ENCODE measurements around the gene SERPINB1.

GRCh38 chr6:2783188-2783963 lies 58.3 kb downstream of the SERPINB1 start:
- no peak for TF ChIP-seq FOXP2 (optimal IDR thresholded peaks at IDR 0.05; ENCODE audit: control extremely low read depth, extremely low read length, insufficient read depth)
- no peak for TF ChIP-seq EZH2 (IDR thresholded peaks at IDR 0.05)
- TF ChIP-seq POLR2AphosphoS5 (IDR thresholded peaks at IDR 0.05; ENCODE audit: borderline replicate concordance, low read depth, low read length) = no peak
